GM13977 (cell line): ENCODE results near the gene B3GNT9.

ENCODE experiments used
- DNase-seq: peaks from one replicate; pipeline ENCODE4 v3.0.0; 2012; ENCODE audit warnings: low spot score
- CTCF ChIP-seq: IDR thresholded peaks from 2 replicates; pipeline ENCODE4 v1.5.1; 2012; ENCODE audit warnings: mild to moderate bottlenecking, control low read depth; ENCODE audit not compliant: insufficient read depth; ENCODE audit errors: extremely low read depth, missing control alignments
- in situ Hi-C: fragments of 300-500 bp; cut with MboI; formaldehyde crosslinking; loops from one replicate; pipeline ENCODE4 v1.12.0; 2022; ENCODE audit warnings: low sequenced_read_pairs, low pct_unique_long_range_greater_than_20kb, mixed read lengths, inconsistent platforms; ENCODE audit not compliant: unreplicated experiment

Gene B3GNT9

DNA sequence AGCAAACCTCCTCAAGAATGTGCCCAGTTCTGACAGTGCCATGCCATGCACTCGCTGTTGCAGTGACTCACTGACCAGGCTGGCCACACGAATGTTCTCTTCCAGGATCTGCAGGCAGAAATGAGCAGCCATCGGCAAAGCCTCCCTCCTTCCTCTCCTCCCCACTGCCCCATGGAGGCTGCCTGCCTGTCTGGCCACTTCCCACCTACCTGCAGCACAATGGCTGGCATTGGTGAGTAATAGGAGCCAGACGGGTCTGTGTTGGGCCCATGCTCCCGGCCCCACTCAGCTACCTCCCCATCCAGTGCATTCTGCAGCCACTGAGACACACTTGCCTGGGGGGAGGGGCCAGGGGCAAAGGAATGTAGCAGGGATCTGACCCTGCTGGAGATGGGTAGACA is 35.8 kb upstream of the B3GNT9 start:
- no peak for DNase-seq
- in situ Hi-C loops, result no loop called here
- no peak for TF ChIP-seq CTCF

DNA sequence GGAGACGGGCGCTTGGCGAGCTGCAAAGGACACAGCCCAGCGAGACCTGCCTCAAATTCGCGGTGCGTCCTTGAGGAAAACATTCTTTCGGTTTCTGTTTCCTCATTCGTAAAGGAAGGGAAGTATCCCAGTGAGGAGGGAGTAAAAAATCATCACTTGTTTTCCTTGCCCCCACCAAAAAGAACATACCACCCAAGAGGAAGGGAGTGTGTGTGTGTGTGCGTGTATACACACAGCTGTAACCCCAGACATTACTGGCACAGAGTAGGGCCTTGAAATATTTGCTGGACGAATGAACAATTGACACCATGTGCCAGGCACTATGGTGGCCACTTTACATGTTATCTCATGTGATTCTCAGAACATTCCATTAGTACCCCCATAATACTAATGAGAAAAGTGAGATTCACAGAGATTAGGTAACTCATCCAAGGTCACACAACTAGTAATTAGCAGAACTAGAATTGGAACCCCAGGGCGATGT is 34.9 kb upstream of the B3GNT9 start:
- in situ Hi-C loops, result no loop called here
- TF ChIP-seq CTCF, result no peak
- DNase-seq, result no peak

- peak; percentile 85 for DNase-seq
- peak; percentile 97 for TF ChIP-seq CTCF
- in situ Hi-C loops, result no loop called here
Observed at GRCh38 chr16:67184995-67185650, 34.3 kb upstream of the B3GNT9 start.

DNA sequence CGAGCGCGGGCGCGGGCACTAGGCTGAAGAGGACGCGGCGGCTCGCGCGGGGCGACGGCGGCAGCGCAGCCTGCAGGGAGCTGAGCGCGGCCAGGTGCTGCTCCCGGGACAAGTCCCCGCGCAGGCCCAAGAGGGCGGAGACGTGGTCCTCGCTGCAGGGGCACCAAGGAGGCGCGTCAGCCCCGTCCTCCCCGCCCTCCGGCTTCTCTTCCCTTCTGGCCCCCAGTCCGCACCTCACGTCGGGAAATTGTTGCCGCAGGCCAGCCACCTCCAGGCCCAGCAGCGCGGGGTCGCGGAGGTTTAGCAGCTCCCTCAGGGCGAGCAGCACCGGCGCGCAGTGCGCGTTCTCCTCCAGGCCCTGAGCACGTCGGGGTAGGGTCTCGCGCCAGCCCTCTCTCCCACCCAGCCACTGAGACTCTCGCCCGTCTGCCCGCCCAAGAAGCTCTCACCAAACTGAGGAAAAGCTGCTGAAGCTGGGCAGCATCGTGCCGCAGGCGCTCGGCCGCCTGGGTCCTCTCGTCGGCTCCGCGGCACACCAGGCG is 33.7 kb upstream of the B3GNT9 start:
- in situ Hi-C loops, result no loop called here
- DNase-seq, result no peak
- no peak for TF ChIP-seq CTCF

GRCh38 chr16:67183627-67184452 is 33.0 kb upstream of the B3GNT9 start, which contains the start of gene MATCAP1:
Gene MATCAP1, minus strand, starts transcription at chr16:67183963. Its CDS starts 3,353 bp downstream, at chr16:67180610.
- TF ChIP-seq CTCF, result no peak
- in situ Hi-C loops, result no loop called here
- peak; percentile 100 for DNase-seq

DNA sequence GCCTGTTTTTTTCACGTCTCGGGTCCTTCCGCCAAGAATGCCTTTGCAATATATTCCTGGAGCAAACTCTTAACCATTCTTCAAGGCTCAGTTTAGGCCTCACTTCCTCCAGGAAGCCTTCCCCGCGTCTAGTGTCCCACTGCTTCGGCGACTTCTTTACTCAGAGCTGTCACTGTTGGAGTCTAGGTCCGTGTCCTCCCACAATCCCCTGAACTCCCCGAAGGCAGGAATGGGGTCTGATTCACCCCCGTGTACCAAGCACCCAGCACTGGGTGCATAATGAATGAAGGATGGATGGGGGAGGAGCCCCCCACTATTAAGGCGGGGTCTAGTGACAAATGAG is 32.5 kb upstream of the B3GNT9 start:
- DNase-seq, result no peak
- TF ChIP-seq CTCF, result no peak
- in situ Hi-C loops, result no loop called here
